ENCODE measurements around the gene GOLGA8S.
"Not testable (repeated sequence)": the region's sequence is repeated elsewhere in the genome, so short reads cannot be mapped to it uniquely, and the experiment has no call there.

GOLGA8S gene

GRCh38 chr15:23354448-23354847 lies at the start of gene GOLGA8S:
TSS of gene GOLGA8S (plus strand) at chr15:23354748. CDS start at chr15:23354810, 62 bp downstream.
- not testable (repeated sequence) for DNase-seq (ENCODE audit: low read depth)

GRCh38 chr15:23304805-23305204 lies 49.7 kb upstream of the GOLGA8S start:
- not testable (repeated sequence) for DNase-seq (ENCODE audit: low read depth)

GRCh38 chr15:23305921-23306320 lies 48.6 kb upstream of the GOLGA8S start:
- DNase-seq (ENCODE audit: low read depth): not testable (repeated sequence)

- not testable (repeated sequence) for DNase-seq (ENCODE audit: low read depth)
These were observed 43.3 kb upstream of the GOLGA8S start for GRCh38 chr15:23311233-23311632.

GRCh38 chr15:23334096-23334495 lies 20.5 kb upstream of the GOLGA8S start, which contains the start of gene GOLGA6L26:
TSS of gene GOLGA6L26 (minus strand) at chr15:23334196. CDS start at chr15:23334135, 61 bp downstream.
- DNase-seq (ENCODE audit: low read depth): not testable (repeated sequence)

GRCh38 chr15:23362622-23363021 lies 8.1 kb downstream of the GOLGA8S start:
- DNase-seq (ENCODE audit: low read depth): not testable (repeated sequence)

- DNase-seq (ENCODE audit: low read depth): not testable (repeated sequence)
These were observed 9.7 kb downstream of the GOLGA8S start for GRCh38 chr15:23364261-23364660.

- DNase-seq (ENCODE audit: low read depth): no peak
These were observed 16.0 kb downstream of the GOLGA8S start for GRCh38 chr15:23370578-23370977.

- DNase-seq (ENCODE audit: low read depth): not testable (repeated sequence)
These were observed 16.6 kb downstream of the GOLGA8S start for GRCh38 chr15:23371134-23371533.

- DNase-seq (ENCODE audit: low read depth): not testable (repeated sequence)
These were observed 17.3 kb downstream of the GOLGA8S start for GRCh38 chr15:23371868-23372267.

GRCh38 chr15:23372284-23372683 lies 17.7 kb downstream of the GOLGA8S start:
- DNase-seq (ENCODE audit: low read depth): no peak

GRCh38 chr15:23372891-23373600 lies 18.5 kb downstream of the GOLGA8S start:
- DNase-seq (ENCODE audit: low read depth): not testable (repeated sequence)

- not testable (repeated sequence) for DNase-seq (ENCODE audit: low read depth)
These were observed 19.7 kb downstream of the GOLGA8S start for GRCh38 chr15:23374226-23374625.

GRCh38 chr15:23378946-23379345 lies 24.4 kb downstream of the GOLGA8S start:
- not testable (repeated sequence) for DNase-seq (ENCODE audit: low read depth)

- DNase-seq (ENCODE audit: low read depth): not testable (repeated sequence)
These were observed 26.2 kb downstream of the GOLGA8S start for GRCh38 chr15:23380700-23381099.

GRCh38 chr15:23381192-23381591 lies 26.6 kb downstream of the GOLGA8S start:
- not testable (repeated sequence) for DNase-seq (ENCODE audit: low read depth)

- no peak for DNase-seq (ENCODE audit: low read depth)
These were observed 29.8 kb downstream of the GOLGA8S start for GRCh38 chr15:23384371-23384770.

- DNase-seq (ENCODE audit: low read depth): no peak
These were observed 31.4 kb downstream of the GOLGA8S start for GRCh38 chr15:23385886-23386430.

GRCh38 chr15:23387621-23388190 lies 33.2 kb downstream of the GOLGA8S start:
- no peak for DNase-seq (ENCODE audit: low read depth)

GRCh38 chr15:23395030-23395692 lies 40.6 kb downstream of the GOLGA8S start:
- DNase-seq (ENCODE audit: low read depth): no peak

GRCh38 chr15:23395832-23396231 lies 41.3 kb downstream of the GOLGA8S start:
- no peak for DNase-seq (ENCODE audit: low read depth)

GRCh38 chr15:23397779-23398178 lies 43.2 kb downstream of the GOLGA8S start:
- no peak for DNase-seq (ENCODE audit: low read depth)

Measured in HS-27A (cell line).